NCI-H1417 treated with DMSO at 0.1 percent for 48 hours (cell line): ENCODE data around the gene SOWAHC.
"Not testable (repeated sequence)": the region's sequence is repeated elsewhere in the genome, so short reads cannot be mapped to it uniquely, and the experiment has no call there.

Experiments used
- DNase-seq: peaks from one replicate; lab custom pipeline; 2025; lab: John Stamatoyannopoulos, UW

SOWAHC gene

GRCh38 chr2:109615637-109616144, 1.5 kb downstream of the SOWAHC start:
- no peak for DNase-seq

DNA sequence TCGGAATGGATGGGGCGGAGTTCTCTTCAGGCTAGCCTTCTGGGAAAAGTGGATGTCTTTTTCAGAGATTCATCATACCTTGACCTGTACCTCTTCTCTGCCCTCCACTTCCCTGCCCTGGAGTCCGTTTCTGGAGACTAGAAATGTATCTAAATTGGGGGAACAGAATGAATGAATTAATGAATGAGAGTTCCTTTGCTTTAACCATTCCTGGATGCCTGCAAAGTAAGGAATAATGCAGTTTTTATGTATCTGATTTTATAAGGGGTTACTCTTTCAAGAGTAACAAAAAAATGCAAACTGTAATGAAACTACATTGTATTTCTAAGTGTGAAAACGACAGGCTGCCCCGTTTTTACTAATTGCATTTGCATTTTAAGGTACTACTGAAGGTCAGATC, 2.0 kb downstream of the SOWAHC start:
- no peak for DNase-seq

GRCh38 chr2:109619032-109619615, 5.0 kb downstream of the SOWAHC start:
- no peak for DNase-seq

- no peak for DNase-seq
Observed at GRCh38 chr2:109623297-109623696, 9.1 kb downstream of the SOWAHC start.

- DNase-seq, result no peak
Observed at GRCh38 chr2:109623923-109624322, 9.8 kb downstream of the SOWAHC start.

DNA sequence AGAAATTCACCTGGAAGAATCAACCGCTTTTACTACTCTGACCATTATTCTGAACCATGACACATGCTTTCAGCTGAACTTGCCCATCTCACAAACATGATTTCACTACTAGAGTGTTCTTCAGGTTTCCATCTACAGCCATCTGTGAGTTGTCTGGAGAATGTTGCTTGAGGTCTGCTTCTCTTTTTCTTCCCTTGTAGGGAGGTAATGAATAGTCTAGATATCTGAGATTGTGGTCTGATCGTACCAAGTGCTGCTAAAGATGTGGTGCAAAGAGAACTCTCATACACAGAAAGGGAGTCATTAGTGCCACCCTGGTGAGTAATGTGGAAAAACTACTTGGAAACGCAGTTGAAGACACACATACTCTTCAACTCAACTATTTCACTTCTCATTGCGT, 10.2 kb downstream of the SOWAHC start:
- no peak for DNase-seq

DNA sequence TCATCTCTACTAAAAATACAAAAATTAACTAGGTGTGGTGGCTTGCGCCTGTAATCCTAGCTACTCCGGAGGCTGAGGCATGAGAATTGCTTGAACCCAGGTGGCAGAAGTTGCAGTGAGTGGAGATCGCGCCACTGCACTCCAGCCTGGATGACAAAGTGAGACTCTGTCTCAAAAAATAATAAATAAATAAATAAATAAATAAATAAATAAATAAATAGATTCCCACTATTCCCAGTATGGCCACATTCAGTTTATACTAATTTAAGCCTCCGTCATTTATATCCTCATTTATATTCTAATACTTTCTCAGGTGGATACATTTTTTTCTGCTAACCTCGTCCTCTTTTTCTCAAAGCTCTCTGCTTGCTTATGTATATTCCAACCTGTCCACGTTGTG, 14.2 kb downstream of the SOWAHC start:
- not testable (repeated sequence) for DNase-seq

DNA sequence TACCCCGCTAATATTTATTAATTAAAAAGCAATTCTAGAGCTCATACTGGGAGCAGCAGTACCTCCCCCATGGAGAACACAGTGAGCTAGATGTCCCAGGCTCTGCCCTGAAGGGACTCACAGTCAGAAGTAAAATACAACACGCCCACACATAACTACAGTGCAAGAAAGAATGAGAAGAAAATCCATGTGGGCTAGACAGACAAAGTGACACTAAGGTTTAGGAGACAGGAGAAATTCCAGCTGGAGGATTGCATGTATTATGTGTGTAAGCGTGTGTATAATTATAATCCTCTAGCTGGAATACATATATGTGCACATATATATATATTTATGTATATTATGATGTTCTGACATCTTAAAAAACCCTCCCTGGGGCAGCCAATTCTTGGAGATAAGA, 15.7 kb downstream of the SOWAHC start:
- DNase-seq, result no peak

DNA sequence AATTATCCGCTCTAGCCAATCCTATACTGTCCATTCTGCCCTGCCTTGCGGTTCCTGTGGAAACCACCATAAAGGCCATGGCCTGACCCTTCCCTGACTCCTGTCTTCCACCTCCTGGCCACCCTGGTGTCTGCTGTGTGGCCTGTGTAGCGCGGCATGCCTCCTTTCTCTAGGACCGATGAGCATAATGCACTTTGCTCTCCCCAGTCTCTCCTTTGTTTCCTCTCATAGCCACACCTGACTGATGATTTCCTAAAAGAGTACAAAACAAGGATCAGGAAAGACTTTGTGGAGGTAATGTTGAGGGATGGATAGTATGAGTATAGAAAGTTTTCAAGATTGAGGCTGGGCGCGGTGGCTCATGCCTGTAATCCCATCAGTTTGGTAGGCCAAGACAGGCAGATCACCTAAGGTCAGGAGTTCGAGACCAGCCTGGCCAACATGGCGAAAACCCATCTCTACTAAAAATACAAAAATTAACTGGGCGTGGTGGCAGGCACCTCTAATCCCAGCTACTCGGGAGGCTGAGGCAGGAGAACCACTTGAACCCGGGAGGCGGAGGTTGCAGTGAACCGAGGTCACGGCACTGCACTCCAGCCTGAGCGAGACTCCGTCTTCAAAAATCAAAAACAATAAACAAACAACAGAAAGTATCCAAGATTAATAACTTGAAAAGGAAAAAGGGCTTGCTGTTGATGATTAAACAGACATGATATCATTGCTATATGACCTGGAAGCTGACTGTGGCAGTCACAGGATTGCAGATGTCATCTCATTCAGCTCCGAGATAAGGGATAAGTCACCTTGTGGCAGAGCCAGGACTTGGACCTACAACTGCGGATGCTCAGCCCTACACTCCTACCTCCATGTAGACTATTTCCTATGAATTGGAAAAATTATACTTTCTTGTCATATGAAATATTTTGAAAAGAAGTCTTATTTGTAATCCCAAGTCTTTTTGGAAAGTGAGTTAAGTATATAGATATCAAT, 16.6 kb downstream of the SOWAHC start:
- DNase-seq, result no peak

DNA sequence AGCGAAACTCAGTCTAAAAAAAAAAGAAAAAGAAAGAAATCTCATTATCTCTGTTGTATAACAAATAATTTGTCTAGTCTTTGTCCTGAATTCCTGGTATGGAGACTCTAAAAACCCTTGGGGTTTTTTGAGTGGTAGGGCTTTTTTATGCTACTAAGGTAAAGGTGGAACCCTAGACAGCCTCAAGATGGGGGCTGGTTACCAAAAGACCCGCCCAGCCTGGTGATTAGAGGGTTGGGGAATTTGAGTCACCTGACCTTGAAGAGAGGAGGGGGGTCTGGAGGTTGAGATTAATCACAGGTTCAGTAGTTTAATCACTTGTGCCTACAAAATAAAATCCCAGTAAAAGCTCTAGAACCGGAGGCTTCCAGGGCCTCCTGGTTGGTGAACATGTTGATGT, 17.6 kb downstream of the SOWAHC start:
- no peak for DNase-seq

- no peak for DNase-seq
Observed at GRCh38 chr2:109632158-109632789, 18.1 kb downstream of the SOWAHC start.

DNA sequence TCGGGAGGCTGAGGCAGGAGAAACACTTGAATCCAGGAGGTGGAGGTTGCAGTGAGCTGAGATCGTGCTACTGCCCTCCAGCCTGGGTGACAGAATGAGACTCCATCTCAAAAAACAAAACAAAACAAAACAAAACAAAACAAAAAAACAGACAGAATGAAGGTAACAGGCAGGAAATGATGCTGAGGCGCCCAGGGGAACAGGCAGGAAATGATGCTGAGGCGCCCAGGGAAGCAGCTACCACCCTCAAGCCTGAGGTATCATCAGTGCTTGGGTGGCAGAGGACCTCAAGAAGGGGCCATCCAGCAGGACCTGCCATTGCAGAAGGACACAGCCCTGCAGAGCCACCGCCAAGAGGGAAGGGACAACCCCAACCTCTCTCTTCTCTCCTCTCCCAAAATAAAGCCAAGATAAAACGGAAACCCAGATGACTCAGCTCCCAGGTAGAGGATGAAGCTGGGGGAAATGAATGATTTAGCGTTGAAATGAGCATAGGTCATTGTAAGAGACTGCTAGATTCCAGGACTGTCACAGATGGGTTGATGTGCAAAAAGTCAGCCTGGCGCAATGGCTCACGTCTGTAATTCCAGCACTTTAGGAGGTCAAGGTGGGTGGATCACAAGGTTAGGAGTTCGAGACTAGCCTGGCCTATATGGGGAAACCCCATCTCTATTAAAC, 19.3 kb downstream of the SOWAHC start:
- DNase-seq, result no peak

GRCh38 chr2:109635426-109636304, 21.5 kb downstream of the SOWAHC start:
- DNase-seq, result no peak

DNA sequence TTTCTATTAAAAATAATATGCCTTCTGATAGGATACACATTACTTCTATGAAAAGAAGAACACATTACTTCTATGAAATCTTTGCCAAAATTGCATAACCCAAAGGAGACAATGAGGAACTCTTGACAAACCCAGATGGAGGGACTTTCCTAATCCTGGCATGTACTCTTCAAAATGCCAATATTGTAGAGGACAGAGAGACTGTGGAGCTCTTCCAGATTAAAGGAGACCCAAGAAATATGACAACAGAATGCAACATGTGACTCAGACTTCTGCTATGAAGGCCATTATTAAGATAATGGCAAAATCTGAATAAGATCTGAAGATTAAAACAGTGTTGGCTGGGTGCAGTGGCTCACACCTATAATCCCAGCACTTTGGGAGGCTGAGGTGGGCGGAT, 22.2 kb downstream of the SOWAHC start:
- no peak for DNase-seq

DNA sequence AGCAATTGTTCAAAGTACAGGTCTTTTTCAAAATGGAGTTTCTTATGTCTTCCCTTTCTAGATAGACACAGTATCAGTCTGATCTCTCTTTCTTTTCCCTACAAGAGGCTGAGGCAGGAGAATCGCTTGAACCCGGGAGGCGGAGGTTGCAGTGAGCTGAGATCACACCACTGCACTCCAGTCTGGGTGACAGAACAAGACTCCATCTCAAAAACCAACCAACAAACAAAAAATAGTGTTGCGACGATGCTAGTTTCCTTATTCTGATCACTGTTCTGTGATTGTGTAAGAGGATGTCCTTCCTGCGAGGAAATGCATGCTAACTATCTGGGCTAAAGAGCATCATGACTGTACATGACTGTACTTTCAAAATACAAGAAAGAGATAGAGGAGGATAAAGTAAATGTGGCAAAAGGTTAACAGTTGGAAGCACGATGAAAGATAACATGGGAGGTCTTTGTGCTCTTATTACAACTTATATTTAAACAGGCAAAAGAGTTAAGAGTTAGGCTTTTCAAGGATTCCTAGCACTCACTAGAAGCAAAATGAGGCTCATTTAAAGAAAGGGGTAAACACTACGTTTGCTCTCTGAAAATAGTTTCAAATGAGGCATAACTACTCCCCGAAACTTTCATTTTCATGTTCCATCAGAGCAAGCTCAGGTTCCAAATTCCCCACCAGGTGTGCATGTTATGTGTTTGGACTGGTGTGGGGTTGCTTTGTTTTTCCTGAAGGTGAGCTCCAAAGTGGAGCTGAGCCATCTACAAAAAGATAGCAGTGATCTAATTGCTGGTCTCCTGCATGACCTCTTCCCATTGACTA, 23.8 kb downstream of the SOWAHC start:
- DNase-seq, result no peak

DNA sequence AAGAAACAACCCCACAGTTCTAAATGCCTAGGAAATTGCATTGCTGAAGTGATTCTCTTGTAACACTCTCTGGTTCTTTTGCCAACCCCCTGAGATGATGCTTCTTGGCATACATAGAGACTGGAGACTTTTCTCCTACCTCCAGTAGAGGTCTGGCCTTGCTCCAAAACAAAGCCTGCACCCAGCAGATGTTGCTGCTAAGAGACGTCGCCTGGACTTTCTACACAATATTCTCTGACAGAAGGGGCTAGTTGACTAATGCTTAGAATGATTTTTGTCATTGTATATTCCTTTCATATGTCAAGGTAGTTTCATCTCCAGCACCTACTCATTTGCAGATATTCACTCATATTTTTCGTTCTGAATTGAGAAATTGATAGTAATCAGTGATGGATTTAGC, 24.6 kb downstream of the SOWAHC start:
- no peak for DNase-seq

DNA sequence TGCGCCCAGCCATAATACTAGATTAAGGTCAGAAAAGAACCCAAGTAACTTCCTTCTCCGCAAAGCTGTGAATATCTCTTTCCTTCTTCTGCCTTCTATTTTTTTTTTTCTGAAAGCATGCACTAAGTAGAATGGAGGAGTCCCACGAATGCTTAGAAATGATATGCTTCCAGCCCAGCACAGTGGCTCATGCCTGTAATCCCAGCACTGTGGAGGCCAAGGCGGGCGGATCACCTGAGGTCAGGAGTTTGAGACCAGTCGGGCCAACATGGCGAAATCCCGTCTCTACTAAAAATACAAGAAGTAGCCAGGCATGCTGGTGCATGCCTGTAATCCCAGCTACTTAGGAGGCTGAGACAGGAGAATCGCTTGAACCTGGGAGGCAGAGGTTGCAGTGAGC, 25.8 kb downstream of the SOWAHC start:
- DNase-seq, result not testable (repeated sequence)

DNA sequence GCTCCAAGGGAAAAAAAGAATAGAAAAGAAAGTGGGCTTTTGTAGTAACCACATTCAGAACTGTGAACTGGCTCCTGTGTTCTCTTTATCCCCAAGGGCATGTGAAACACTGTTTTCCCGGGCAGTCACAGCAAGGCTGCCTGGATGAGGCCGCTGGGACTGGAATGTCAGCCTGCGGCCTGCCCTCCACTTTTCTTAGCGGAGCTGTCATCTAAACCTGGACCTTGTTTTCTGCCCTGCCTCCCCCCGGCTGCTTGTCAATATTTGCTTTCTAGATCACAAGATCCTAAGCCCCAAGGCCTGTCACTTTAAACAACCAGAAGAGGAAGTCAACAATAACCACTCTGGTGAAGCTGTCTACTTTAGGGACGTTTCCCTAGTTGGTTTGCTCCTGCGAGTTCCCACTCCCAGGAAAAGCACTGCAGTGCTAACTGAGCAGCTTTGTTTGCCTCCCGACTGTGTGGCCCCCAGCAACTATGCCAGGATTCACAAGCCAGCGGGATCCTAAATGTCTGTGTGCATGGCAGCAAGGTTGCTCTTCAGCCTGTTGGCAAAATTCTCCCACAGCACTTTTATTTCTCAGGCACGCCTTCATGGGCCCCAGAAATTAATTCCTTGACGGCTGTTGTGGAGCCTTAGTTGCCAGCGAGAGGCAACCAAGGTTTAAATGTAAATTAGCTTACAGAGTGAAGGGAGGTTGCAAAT, 30.6 kb downstream of the SOWAHC start:
- DNase-seq, result no peak

DNA sequence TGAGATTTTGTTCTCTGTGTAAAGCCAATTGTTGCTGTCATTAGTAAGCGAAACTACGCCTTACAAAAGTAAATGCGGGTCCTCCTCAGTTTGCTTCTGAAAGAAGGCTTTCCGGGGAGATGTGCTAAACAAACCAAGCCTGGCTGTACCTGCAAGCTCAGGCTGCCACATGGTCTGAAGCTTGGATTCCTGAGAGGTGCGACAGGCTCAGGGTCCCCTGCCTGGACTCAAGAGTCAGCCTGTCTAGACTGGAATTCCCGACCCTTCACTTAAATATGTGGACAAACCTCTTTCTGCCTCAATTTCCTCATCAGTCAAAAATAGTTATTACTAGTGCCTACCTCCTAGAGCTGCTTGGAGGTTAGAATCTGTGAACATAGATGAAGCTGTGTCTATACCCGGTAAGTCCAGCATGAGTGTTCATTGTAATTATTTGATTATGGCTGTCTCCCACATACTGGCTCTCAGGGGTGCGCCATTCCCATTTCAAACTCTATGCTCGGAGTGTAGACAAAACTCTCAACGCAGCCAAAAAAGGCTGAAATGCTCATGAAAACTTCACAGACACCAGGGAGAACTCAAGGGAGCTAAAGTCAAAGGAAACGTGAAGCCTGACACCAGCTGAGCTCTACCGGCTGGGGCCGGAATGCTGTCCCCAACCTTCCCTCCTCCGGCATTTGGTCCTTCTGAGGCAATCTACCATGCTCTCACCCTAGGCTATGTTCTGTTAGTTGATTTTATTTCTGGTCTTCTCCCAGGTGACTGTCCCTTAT, 31.4 kb downstream of the SOWAHC start:
- no peak for DNase-seq
